ENCODE measurements around the gene MYBBP1A. TPM values are rescaled to one million over a fixed set of nuclear protein-coding genes. Genes with fewer than 3 reads are reported as not detected.

The MYBBP1A gene
- total and polyA plus RNA-seq, 2 of the 13 experiments (the other 11 are each of a cell fraction or from before 2014, with no cell fraction given), result 18.6 to 54.8 TPM

DNA sequence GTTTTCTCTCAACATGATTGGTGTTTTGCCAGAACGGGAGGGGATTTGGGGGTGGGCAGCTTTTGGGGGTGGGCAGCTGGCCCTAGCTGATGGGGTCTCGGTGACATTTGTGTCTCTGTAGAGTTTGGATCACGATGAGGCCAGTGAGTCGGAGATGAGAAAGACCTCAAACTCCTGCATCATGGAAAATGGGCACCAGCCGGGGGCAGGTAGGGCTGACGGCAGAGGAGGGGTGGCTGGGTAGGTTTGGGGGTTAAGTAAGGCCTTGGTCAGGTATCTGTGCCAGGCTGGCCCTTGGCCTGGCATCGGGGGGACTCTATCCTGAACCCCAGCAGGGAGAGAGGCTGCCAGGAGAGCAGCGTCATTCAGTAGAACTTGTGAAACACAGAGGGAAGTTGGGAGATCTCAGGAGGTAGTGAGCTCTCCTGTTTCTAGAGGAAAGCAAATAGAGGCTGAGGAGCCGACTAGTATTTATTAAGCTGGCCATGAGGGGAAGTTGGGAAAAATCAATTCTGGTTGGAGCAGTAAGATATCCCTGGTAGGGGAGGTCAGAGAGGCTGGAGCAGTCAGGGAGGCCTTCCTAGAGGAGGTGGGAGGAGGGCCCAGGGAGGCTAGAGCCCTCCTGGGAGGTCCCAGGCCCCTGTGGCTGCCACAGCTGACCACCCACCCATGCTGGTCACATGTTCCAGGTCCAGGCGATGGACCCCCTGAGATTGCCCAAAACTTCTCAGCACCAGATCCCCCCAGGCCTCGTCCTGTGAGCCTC, 37.2 kb upstream of the MYBBP1A start:
- no peak overlapping the region for H3K27ac ChIP-seq (ENCODE audit: extremely low read length, insufficient read depth, low read length)
- no peak for DNase-seq (ENCODE audit: low spot score)
- ATAC-seq, result no peak
- H3K4me2 ChIP-seq (ENCODE audit: low read depth, low read length), result no peak overlapping the region
- FAIRE-seq, result no peak
- CTCF ChIA-PET (ENCODE audit: low intra/inter-chr PET ratio, low total read pairs), result no interaction called here
- in situ Hi-C loops (cut with HindIII; ENCODE audit: extremely low pct_ligation_motif_present, low pct_unique_long_range_greater_than_20kb) (no loop called here), intact Hi-C loops (cut with micrococcal nuclease; ENCODE audit: unreplicated experiment) (no loop called here)
- 49% methylated on average over 11 of the region's 11 CpGs for WGBS (ENCODE audit: low lambda C conversion rate)
- H3K79me2 ChIP-seq (ENCODE audit: insufficient read depth, low read length), result no peaks in the 10 kb centered on the region
- POLR2A ChIA-PET, result no interaction called here
- TF ChIP-seq EHMT2 (IDR thresholded peaks at IDR 0.05; ENCODE audit: borderline replicate concordance, low read depth, low read length) (no peak), ZNF629 (CRISPR knock-in tag; conservative IDR thresholded peaks at IDR 0.05) (no peak)
- H3K27me3 ChIP-seq (ENCODE audit: control insufficient read depth in 1 of 2, insufficient read depth in 2 of 2, low read length in 2 of 2), result peaks cover 0 to 2% of the 10 kb centered on the region in 2 experiments; a peak in 1 of 5 replicates
- no TSS peak for BruUV-seq (replicated peaks)
- H3K4me3 ChIP-seq (replicated peaks in 1 of 3; ENCODE audit: insufficient read depth in 1 of 3, low read depth in 2 of 3, low read length in 3 of 3), result no peak overlapping the region
- H3K9me3 ChIP-seq (ENCODE audit: low read length), result no peaks in the 10 kb centered on the region
- H2AFZ ChIP-seq (ENCODE audit: low read length), result no peak overlapping the region
- H3K4me1 ChIP-seq (ENCODE audit: insufficient read depth, low read length), result peaks cover 11% of the 10 kb centered on the region
- no peak overlapping the region for H3K9ac ChIP-seq (ENCODE audit: insufficient read depth, low read depth, low read length)
- H3K36me3 ChIP-seq (replicated peaks in 1 of 2; ENCODE audit: control insufficient read depth in 1 of 2, insufficient read depth in 2 of 2, low read length in 2 of 2), result no peaks in the 10 kb centered on the region
- H4K20me1 ChIP-seq (ENCODE audit: insufficient read depth, low read length), result no peaks in the 10 kb centered on the region

DNA sequence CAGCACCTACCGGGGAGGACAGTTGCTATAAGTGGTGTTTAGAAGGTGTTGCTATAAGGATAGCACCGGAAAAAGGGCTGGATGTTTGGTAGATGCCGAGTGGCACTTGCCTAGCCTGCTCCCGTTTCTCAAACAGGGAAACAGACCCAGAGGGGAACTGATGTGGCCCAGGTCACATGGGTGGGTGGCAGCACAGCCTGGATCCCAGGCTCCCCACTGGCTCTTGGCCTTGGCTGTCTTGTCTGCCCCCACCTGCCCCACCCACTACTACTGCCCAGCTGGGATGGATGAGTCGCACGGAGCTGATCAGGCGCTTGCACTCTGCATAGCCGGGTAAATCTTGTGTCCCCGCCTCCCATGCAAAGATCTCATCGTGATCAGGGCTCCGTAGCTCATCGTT, 36.3 kb upstream of the MYBBP1A start:
- BruUV-seq (replicated peaks), result no TSS peak
- POLR2A ChIA-PET, result no interaction called here
- TF ChIP-seq ZSCAN31 (CRISPR knock-in tag; IDR thresholded peaks at IDR 0.05; ENCODE audit: low read depth) (no peak), TEAD3 (CRISPR knock-in tag; optimal IDR thresholded peaks at IDR 0.05; ENCODE audit: borderline replicate concordance) (no peak), ZSCAN29 (CRISPR knock-in tag; conservative IDR thresholded peaks at IDR 0.05) (no peak), ZNF577 (CRISPR knock-in tag; IDR thresholded peaks at IDR 0.05; ENCODE audit: borderline replicate concordance, low read depth) (no peak), ZNF674 (CRISPR knock-in tag; IDR thresholded peaks at IDR 0.05; ENCODE audit: low read depth) (no peak), NR3C1 (CRISPR knock-in tag; IDR thresholded peaks at IDR 0.05) (no peak), KLF12 (CRISPR knock-in tag; IDR thresholded peaks at IDR 0.05; ENCODE audit: borderline replicate concordance) (no peak)
- TF ChIP-seq, protein P1, sequence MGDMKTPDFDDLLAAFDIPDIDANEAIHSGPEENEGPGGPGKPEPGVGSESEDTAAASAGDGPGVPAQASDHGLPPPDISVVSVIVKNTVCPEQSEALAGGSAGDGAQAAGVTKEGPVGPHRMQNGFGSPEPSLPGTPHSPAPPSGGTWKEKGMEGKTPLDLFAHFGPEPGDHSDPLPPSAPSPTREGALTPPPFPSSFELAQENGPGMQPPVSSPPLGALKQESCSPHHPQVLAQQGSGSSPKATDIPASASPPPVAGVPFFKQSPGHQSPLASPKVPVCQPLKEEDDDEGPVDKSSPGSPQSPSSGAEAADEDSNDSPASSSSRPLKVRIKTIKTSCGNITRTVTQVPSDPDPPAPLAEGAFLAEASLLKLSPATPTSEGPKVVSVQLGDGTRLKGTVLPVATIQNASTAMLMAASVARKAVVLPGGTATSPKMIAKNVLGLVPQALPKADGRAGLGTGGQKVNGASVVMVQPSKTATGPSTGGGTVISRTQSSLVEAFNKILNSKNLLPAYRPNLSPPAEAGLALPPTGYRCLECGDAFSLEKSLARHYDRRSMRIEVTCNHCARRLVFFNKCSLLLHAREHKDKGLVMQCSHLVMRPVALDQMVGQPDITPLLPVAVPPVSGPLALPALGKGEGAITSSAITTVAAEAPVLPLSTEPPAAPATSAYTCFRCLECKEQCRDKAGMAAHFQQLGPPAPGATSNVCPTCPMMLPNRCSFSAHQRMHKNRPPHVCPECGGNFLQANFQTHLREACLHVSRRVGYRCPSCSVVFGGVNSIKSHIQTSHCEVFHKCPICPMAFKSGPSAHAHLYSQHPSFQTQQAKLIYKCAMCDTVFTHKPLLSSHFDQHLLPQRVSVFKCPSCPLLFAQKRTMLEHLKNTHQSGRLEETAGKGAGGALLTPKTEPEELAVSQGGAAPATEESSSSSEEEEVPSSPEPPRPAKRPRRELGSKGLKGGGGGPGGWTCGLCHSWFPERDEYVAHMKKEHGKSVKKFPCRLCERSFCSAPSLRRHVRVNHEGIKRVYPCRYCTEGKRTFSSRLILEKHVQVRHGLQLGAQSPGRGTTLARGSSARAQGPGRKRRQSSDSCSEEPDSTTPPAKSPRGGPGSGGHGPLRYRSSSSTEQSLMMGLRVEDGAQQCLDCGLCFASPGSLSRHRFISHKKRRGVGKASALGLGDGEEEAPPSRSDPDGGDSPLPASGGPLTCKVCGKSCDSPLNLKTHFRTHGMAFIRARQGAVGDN (CRISPR knock-in tag; IDR thresholded peaks at IDR 0.05), result no peak
- TF ChIP-seq, protein P2, sequence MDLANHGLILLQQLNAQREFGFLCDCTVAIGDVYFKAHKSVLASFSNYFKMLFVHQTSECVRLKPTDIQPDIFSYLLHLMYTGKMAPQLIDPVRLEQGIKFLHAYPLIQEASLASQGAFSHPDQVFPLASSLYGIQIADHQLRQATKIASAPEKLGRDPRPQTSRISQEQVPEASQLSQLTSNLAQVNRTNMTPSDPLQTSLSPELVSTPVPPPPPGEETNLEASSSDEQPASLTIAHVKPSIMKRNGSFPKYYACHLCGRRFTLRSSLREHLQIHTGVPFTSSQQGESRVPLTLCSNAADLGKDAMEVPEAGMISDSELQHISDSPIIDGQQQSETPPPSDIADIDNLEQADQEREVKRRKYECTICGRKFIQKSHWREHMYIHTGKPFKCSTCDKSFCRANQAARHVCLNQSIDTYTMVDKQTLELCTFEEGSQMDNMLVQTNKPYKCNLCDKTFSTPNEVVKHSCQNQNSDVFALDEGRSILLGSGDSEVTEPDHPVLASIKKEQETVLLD (CRISPR knock-in tag; IDR thresholded peaks at IDR 0.05; ENCODE audit: low read depth), result no peak
- TF ChIP-seq, protein P3, sequence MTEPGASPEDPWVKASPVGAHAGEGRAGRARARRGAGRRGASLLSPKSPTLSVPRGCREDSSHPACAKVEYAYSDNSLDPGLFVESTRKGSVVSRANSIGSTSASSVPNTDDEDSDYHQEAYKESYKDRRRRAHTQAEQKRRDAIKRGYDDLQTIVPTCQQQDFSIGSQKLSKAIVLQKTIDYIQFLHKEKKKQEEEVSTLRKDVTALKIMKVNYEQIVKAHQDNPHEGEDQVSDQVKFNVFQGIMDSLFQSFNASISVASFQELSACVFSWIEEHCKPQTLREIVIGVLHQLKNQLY (CRISPR knock-in tag; IDR thresholded peaks at IDR 0.05), result no peak

More for the DNA sequence above, 36.3 kb upstream of the MYBBP1A start:
- Histone ChIP-seq H3K9me3 (ENCODE audit: low read length) (no peaks in the 10 kb centered on the region), H3K9ac (ENCODE audit: insufficient read depth, low read depth, low read length) (no peak overlapping the region), H3K36me3 (replicated peaks in 1 of 2; ENCODE audit: control insufficient read depth in 1 of 2, insufficient read depth in 2 of 2, low read length in 2 of 2) (no peaks in the 10 kb centered on the region), H3K27ac (ENCODE audit: extremely low read length, insufficient read depth, low read length) (no peak overlapping the region), H3K27me3 (ENCODE audit: control insufficient read depth in 1 of 2, insufficient read depth in 2 of 2, low read length in 2 of 2) (peaks cover 2 to 4% of the 10 kb centered on the region in 2 experiments; a peak in 1 of 5 replicates), H3K4me1 (ENCODE audit: insufficient read depth, low read length) (peaks cover 11% of the 10 kb centered on the region), H4K20me1 (ENCODE audit: insufficient read depth, low read length) (no peaks in the 10 kb centered on the region), H3K79me2 (ENCODE audit: insufficient read depth, low read length) (no peaks in the 10 kb centered on the region), H3K4me2 (ENCODE audit: low read depth, low read length) (no peak overlapping the region), H2AFZ (ENCODE audit: low read length) (no peak overlapping the region), H3K4me3 (replicated peaks in 1 of 3; ENCODE audit: insufficient read depth in 1 of 3, low read depth in 2 of 3, low read length in 3 of 3) (no peak overlapping the region)
- in situ Hi-C loops (cut with HindIII; ENCODE audit: extremely low pct_ligation_motif_present, low pct_unique_long_range_greater_than_20kb) (no loop called here), intact Hi-C loops (cut with micrococcal nuclease; ENCODE audit: unreplicated experiment) (no loop called here)
- ATAC-seq, result no peak
- CTCF ChIA-PET (ENCODE audit: low intra/inter-chr PET ratio, low total read pairs), result no interaction called here
- DNase-seq (ENCODE audit: low spot score), result no peak
- FAIRE-seq, result no peak
- WGBS (ENCODE audit: low lambda C conversion rate), result 60% methylated on average over 4 of the region's 12 CpGs
